GM23338 (cell line): Measurements from ENCODE around the gene ELFN1. TPM values are rescaled to one million over a fixed set of nuclear protein-coding genes. Genes with fewer than 3 reads are reported as not detected.
A peak's percentile ranks its signal among the peaks of the same experiment; 100 is the strongest.

Source experiments
- ATAC-seq: fragments of 200-7000 bp; cut with Tn5 transposase; 3 replicates; pipeline ENCODE4 v1.9.1; 2020
- DNase-seq: peaks from one replicate; pipeline ENCODE4 v3.0.0-alpha.2; 2015; ENCODE audit warnings: low spot score
- H2AFZ ChIP-seq: fragments of 200-600 bp; sonication (generic); 2 replicates; pipeline ENCODE4 v1.8.0; 2016; ENCODE audit warnings: antibody characterized with exemption, mild to moderate bottlenecking, moderate library complexity
- H3F3A ChIP-seq: fragments of 200-600 bp; sonication (generic); replicated peaks from 2 replicates; pipeline ENCODE4 v1.8.0; 2017; ENCODE audit warnings: antibody characterized with exemption, mixed run types, low read depth
- H3K27ac ChIP-seq: fragments of 200-600 bp; sonication (generic); 2 replicates; pipeline ENCODE4 v1.6.1; 2016; ENCODE audit warnings: low read depth
- H3K27me3 ChIP-seq: fragments of 200-600 bp; sonication (generic); 2 replicates; pipeline ENCODE4 v1.8.0; 2016; ENCODE audit warnings: mild to moderate bottlenecking, mixed run types, moderate library complexity; ENCODE audit not compliant: insufficient read depth
- H3K36me3 ChIP-seq: fragments of 200-600 bp; sonication (generic); 2 replicates; pipeline ENCODE4 v1.8.0; 2016; ENCODE audit warnings: mild to moderate bottlenecking; ENCODE audit not compliant: insufficient read depth
- H3K4me1 ChIP-seq: fragments of 200-600 bp; sonication (generic); 2 replicates; pipeline ENCODE4 v1.8.0; 2016; ENCODE audit warnings: mild to moderate bottlenecking, moderate library complexity; ENCODE audit not compliant: insufficient read depth
- H3K4me2 ChIP-seq: fragments of 200-600 bp; sonication (generic); 2 replicates; pipeline ENCODE4 v1.7.1; 2017; ENCODE audit warnings: mixed run types
- H3K4me3 ChIP-seq: fragments of 200-600 bp; sonication (generic); 2 replicates; pipeline ENCODE4 v1.6.1; 2016; ENCODE audit warnings: mixed run types
- H3K79me2 ChIP-seq: fragments of 200-600 bp; sonication (generic); replicated peaks from 2 replicates; pipeline ENCODE4 v1.8.0; 2017; ENCODE audit warnings: mild to moderate bottlenecking; ENCODE audit not compliant: insufficient read depth
- H3K9me2 ChIP-seq: fragments of 200-600 bp; sonication (generic); 2 replicates; pipeline ENCODE4 v1.8.0; 2017; ENCODE audit not compliant: insufficient read depth
- H4K20me1 ChIP-seq: fragments of 200-600 bp; sonication (generic); replicated peaks from 2 replicates; pipeline ENCODE4 v1.8.0; 2017; ENCODE audit warnings: mild to moderate bottlenecking; ENCODE audit not compliant: insufficient read depth
- H3K27ac Mint-ChIP-seq: 2 replicates; pipeline ENCODE4 v1.8.0; 2020; ENCODE audit warnings: inconsistent platforms, mild to moderate bottlenecking, moderate library complexity, mixed read lengths
- H3K27me3 Mint-ChIP-seq: 3 replicates; pipeline ENCODE4 v1.8.0; 2022; ENCODE audit warnings: low read depth, mild to moderate bottlenecking, moderate library complexity, mixed read lengths, inconsistent platforms; ENCODE audit not compliant: insufficient read depth, poor library complexity
- H3K36me3 Mint-ChIP-seq: 3 replicates; pipeline ENCODE4 v1.8.0; 2021; ENCODE audit warnings: low read depth, mild to moderate bottlenecking, inconsistent platforms, moderate library complexity, mixed read lengths
- H3K4me1 Mint-ChIP-seq: 3 replicates; pipeline ENCODE4 v1.8.0; 2020; ENCODE audit warnings: mild to moderate bottlenecking, inconsistent platforms, mixed read lengths
- H3K4me3 Mint-ChIP-seq: 3 replicates; pipeline ENCODE4 v1.8.0; 2021; ENCODE audit warnings: moderate library complexity, mild to moderate bottlenecking, inconsistent platforms, mixed read lengths
- H3K9me3 Mint-ChIP-seq: 3 replicates; pipeline ENCODE4 v1.8.0; 2020; ENCODE audit warnings: moderate library complexity, mild to moderate bottlenecking, inconsistent platforms, mixed read lengths
- JUNB ChIP-seq: IDR thresholded peaks from one replicate; pipeline ENCODE4 v1.6.1; 2016; ENCODE audit warnings: antibody characterized with exemption; ENCODE audit not compliant: unreplicated experiment
- NANOG ChIP-seq: IDR thresholded peaks from 2 replicates; pipeline ENCODE4 v1.6.1; 2016; ENCODE audit warnings: antibody characterized with exemption, borderline replicate concordance
- ZNF331 ChIP-seq: fragments of 250-450 bp; sonication (Bioruptor Pico); IDR thresholded peaks from 2 replicates; pipeline ENCODE4 v1.5.0; 2020; ENCODE audit warnings: low read depth, mild to moderate bottlenecking, moderate library complexity
- ZNF462 ChIP-seq: fragments of 250-450 bp; sonication (Bioruptor Pico); IDR thresholded peaks from 2 replicates; pipeline ENCODE4 v1.5.0; 2020; ENCODE audit warnings: mild to moderate bottlenecking, moderate library complexity
- polyA plus RNA-seq: library from polyadenylated mRNA; unstranded; fragments of >200 nt; fragmentation: Nextera tagmentation; extraction: Ambion mirVana; gene quantifications from 2 replicates; pipeline ENCODE4 v1.2.1, GENCODE V29; 2016
- total RNA-seq: library from RNA; depleted of rRNA; stranded (reverse); fragments of >200 nt; shearing (Covaris generic); gene quantifications from 2 replicates; pipeline ENCODE4 v1.2.3, GENCODE V29; 2014

Gene ELFN1
- total and polyA plus RNA-seq, 2 experiments from 2014 or later, result 0.08 to 3.5 TPM

- TF ChIP-seq ZNF462 (CRISPR knock-in tag) (no peak), ZNF331 (CRISPR knock-in tag) (no peak)
Measured at GRCh38 chr7:1670894-1671593, 967 bp downstream of the ELFN1 start (continued).

GRCh38 chr7:1671594-1672451 is 1.7 kb downstream of the ELFN1 start:
- DNase-seq, result no peak
- TF ChIP-seq ZNF462 (CRISPR knock-in tag) (no peak), NANOG (no peak), JUNB (no peak)

More at GRCh38 chr7:1671594-1672451, 1.7 kb downstream of the ELFN1 start:
- H3K4me1 Mint-ChIP-seq, result peaks cover 8% of the 10 kb centered on the region
- Histone ChIP-seq H4K20me1 (no peaks in the 10 kb centered on the region), H3K4me3 (no peak overlapping the region), H3K9me2 (no peaks in the 10 kb centered on the region), H3F3A (no peaks in the 10 kb centered on the region), H3K4me1 (peaks cover 12% of the 10 kb centered on the region; the same call in 1 of the 2 replicates), H3K4me2 (no peak overlapping the region), H2AFZ (no peak overlapping the region), H3K27me3 (peaks cover 54% of the 10 kb centered on the region), H3K27ac (no peak overlapping the region), H3K79me2 (no peaks in the 10 kb centered on the region), H3K36me3 (no peaks in the 10 kb centered on the region)
- ATAC-seq, result no peak
- H3K36me3 Mint-ChIP-seq, result no peaks in the 10 kb centered on the region
- peaks cover 49% of the 10 kb centered on the region for H3K27me3 Mint-ChIP-seq
- H3K27ac Mint-ChIP-seq, result no peak overlapping the region
- H3K4me3 Mint-ChIP-seq, result 0 out of 3 replicates have a peak overlapping the region, but pooled peaks have one; percentile 63
- no peaks in the 10 kb centered on the region for H3K9me3 Mint-ChIP-seq
